ENCODE measurements around the gene USP15.

USP15 gene

DNA sequence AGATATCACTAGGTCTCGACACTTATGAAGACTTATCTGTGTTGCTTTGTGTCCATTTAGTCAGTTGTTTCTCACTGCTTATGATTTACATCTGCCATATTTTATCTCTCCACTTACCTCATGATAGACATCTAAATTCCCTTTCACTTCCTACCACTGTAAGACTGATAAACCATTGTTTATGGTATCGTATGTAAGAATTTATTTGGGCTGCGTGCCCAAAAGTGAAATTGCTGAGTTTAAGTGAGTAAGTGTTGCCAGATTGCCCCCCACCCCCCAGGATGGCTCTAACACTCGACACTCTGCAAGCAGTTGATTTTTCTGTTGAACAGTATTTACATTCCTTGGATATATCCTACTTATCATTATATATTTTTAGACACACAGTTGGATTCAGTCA, 136.5 kb downstream of the USP15 start:
- Histone ChIP-seq H3K9ac (ENCODE audit: insufficient read length) (no peak overlapping the region), H3K4me3 (no peak overlapping the region), H3K36me3 (ENCODE audit: insufficient read depth, low read length) (peaks cover 81% of the 10 kb centered on the region), H3K27ac (no peak overlapping the region), H3K9me3 (ENCODE audit: low read depth, low read length) (no peaks in the 10 kb centered on the region)
- no peak for TF ChIP-seq POLR2AphosphoS5 (IDR thresholded peaks at IDR 0.05; ENCODE audit: borderline replicate concordance, low read depth, low read length)
- no peak for TF ChIP-seq EZH2 (IDR thresholded peaks at IDR 0.05)
- no peak for TF ChIP-seq FOXP2 (optimal IDR thresholded peaks at IDR 0.05; ENCODE audit: control extremely low read depth, extremely low read length, insufficient read depth)
- DNase-seq (ENCODE audit: low read depth, low spot score), result no peak

DNA sequence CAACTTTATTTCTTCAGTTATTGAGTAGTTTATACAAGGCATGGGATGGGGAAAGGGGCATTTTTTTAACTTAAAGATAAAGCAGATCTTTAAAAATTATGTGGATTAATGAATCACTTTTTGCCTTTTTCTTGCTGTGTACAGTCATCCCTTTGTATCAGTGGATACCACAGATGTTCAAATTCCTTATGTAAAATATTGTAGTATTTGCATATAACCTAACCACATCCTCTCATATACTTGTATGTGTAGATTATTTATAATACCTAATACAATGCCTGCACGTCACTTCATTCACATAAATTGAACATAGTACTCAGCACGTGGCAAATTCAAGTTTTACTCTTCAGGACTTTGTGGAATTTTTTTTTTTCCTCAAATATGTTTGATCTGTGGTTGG, 139.9 kb downstream of the USP15 start:
- no peak overlapping the region for H3K4me3 ChIP-seq
- no peak for TF ChIP-seq FOXP2 (optimal IDR thresholded peaks at IDR 0.05; ENCODE audit: control extremely low read depth, extremely low read length, insufficient read depth)
- peaks cover 76% of the 10 kb centered on the region for H3K36me3 ChIP-seq (ENCODE audit: insufficient read depth, low read length)
- H3K9me3 ChIP-seq (ENCODE audit: low read depth, low read length), result no peaks in the 10 kb centered on the region
- H3K9ac ChIP-seq (ENCODE audit: insufficient read length), result no peak overlapping the region
- DNase-seq (ENCODE audit: low read depth, low spot score), result no peak
- no peak overlapping the region for H3K27ac ChIP-seq

DNA sequence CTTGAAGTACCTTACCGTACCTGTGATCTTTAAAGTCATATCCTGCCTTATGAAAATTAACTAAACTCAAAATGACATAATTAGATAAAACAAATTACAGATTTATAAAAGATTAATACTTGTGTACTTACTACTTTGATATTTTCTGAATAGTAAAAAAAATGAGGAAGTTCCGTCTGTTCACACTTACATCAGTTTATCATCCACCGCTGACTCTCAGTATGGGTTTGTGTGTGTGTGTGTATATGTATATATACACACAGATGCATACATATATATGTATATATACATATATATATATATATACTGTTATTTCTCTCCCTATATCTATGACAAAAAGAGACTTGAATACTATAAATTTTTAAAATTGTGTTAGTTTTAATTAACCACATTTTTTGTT, 141.4 kb downstream of the USP15 start:
- Histone ChIP-seq H3K4me3 (no peak overlapping the region), H3K36me3 (ENCODE audit: insufficient read depth, low read length) (peaks cover 70% of the 10 kb centered on the region), H3K27ac (no peak overlapping the region), H3K9me3 (ENCODE audit: low read depth, low read length) (no peaks in the 10 kb centered on the region), H3K9ac (ENCODE audit: insufficient read length) (no peak overlapping the region)
- no peak for DNase-seq (ENCODE audit: low read depth, low spot score)
- no peak for TF ChIP-seq FOXP2 (optimal IDR thresholded peaks at IDR 0.05; ENCODE audit: control extremely low read depth, extremely low read length, insufficient read depth)

DNA sequence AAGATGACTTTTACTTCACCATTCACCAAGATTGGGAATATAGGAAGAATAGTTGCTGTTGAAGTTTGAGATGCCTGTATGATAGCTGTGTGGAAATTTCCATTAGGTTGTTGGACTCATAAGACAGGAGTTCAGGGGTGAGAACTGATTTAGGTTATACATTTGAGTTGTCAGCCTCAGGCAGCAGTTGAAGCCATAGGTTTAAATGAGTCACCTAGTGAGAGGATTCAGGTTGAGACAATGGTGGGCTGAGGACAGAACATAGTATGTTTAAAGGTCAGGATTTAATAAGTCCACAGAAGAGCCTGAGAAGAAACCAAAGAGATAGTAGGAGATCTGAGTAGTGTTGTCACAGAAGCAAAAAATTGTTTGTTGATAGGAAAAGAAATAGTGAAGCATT, 142.8 kb downstream of the USP15 start:
- no peak for DNase-seq (ENCODE audit: low read depth, low spot score)
- Histone ChIP-seq H3K9ac (ENCODE audit: insufficient read length) (no peak overlapping the region), H3K27ac (no peak overlapping the region), H3K4me3 (no peak overlapping the region), H3K36me3 (ENCODE audit: insufficient read depth, low read length) (peaks cover 67% of the 10 kb centered on the region), H3K9me3 (ENCODE audit: low read depth, low read length) (no peaks in the 10 kb centered on the region)
- TF ChIP-seq EZH2 (IDR thresholded peaks at IDR 0.05) (no peak), FOXP2 (optimal IDR thresholded peaks at IDR 0.05; ENCODE audit: control extremely low read depth, extremely low read length, insufficient read depth) (no peak), POLR2AphosphoS5 (IDR thresholded peaks at IDR 0.05; ENCODE audit: borderline replicate concordance, low read depth, low read length) (no peak)

- Histone ChIP-seq H3K36me3 (ENCODE audit: insufficient read depth, low read length) (peaks cover 29% of the 10 kb centered on the region), H3K27ac (no peak overlapping the region), H3K4me3 (no peak overlapping the region), H3K9ac (ENCODE audit: insufficient read length) (no peak overlapping the region), H3K9me3 (ENCODE audit: low read depth, low read length) (no peaks in the 10 kb centered on the region)
- no peak for DNase-seq (ENCODE audit: low read depth, low spot score)
- TF ChIP-seq FOXP2 (optimal IDR thresholded peaks at IDR 0.05; ENCODE audit: control extremely low read depth, extremely low read length, insufficient read depth), result no peak
- no peak for TF ChIP-seq EZH2 (IDR thresholded peaks at IDR 0.05)
- TF ChIP-seq POLR2AphosphoS5 (IDR thresholded peaks at IDR 0.05; ENCODE audit: borderline replicate concordance, low read depth, low read length), result no peak
Measured at GRCh38 chr12:62407587-62407986, 147.4 kb downstream of the USP15 start.

DNA sequence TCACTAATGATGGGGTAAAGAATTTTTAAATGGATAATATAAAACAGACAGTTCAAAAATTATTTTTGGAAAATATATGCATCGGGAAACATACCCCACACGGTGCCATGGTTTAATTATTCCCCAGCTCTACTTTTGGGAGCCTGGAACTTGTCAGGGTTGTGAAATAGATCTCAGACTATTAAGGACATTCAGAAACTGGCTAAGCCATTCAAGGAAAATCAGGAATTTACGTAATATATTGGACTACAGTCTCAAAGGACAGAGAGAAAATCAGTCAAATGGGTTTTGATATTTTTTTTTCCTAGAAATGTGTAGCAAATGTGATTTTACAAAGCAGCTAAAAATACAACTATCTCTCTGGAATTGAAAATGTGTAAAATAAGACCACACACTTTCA, 148.9 kb downstream of the USP15 start:
- DNase-seq (ENCODE audit: low read depth, low spot score), result no peak
- H3K36me3 ChIP-seq (ENCODE audit: insufficient read depth, low read length), result peaks cover 19% of the 10 kb centered on the region
- H3K9me3 ChIP-seq (ENCODE audit: low read depth, low read length), result no peaks in the 10 kb centered on the region
- H3K9ac ChIP-seq (ENCODE audit: insufficient read length), result no peak overlapping the region
- H3K27ac ChIP-seq, result no peak overlapping the region
- H3K4me3 ChIP-seq, result no peak overlapping the region
- TF ChIP-seq FOXP2 (optimal IDR thresholded peaks at IDR 0.05; ENCODE audit: control extremely low read depth, extremely low read length, insufficient read depth) (no peak), POLR2AphosphoS5 (IDR thresholded peaks at IDR 0.05; ENCODE audit: borderline replicate concordance, low read depth, low read length) (no peak), EZH2 (IDR thresholded peaks at IDR 0.05) (no peak)

- H3K9ac ChIP-seq (ENCODE audit: insufficient read length), result no peak overlapping the region
- H3K9me3 ChIP-seq (ENCODE audit: low read depth, low read length), result no peaks in the 10 kb centered on the region
- no peak for DNase-seq (ENCODE audit: low read depth, low spot score)
- no peak overlapping the region for H3K27ac ChIP-seq
- TF ChIP-seq EZH2 (IDR thresholded peaks at IDR 0.05) (no peak), POLR2AphosphoS5 (IDR thresholded peaks at IDR 0.05; ENCODE audit: borderline replicate concordance, low read depth, low read length) (no peak), FOXP2 (optimal IDR thresholded peaks at IDR 0.05; ENCODE audit: control extremely low read depth, extremely low read length, insufficient read depth) (no peak)
- H3K4me3 ChIP-seq, result no peak overlapping the region
- no peaks in the 10 kb centered on the region for H3K36me3 ChIP-seq (ENCODE audit: insufficient read depth, low read length)
Measured at GRCh38 chr12:62414180-62414579, 154.0 kb downstream of the USP15 start.

DNA sequence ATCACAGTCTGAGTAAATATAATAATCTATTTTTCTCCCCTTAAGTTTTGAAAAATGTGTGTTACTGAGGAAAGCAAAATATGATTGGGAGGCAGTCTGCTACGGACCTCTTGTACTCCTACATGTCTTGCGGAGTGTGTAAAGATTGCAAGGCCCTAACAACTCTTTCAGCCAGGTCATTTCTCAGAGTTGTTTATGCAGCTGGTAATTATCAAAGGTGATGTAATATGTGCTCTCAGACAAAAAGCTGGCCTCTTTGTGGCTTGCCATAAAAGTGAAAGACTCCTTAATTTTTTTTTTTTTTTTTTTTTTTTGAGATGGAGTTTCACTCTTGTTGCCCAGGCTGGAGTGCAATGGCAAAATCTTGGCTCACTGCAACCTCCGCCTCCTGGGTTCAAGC, 165.9 kb downstream of the USP15 start:
- peaks cover 3% of the 10 kb centered on the region for H3K9me3 ChIP-seq (ENCODE audit: low read depth, low read length)
- H3K9ac ChIP-seq (ENCODE audit: insufficient read length), result no peak overlapping the region
- H3K4me3 ChIP-seq, result no peak overlapping the region
- no peak overlapping the region for H3K27ac ChIP-seq
- H3K36me3 ChIP-seq (ENCODE audit: insufficient read depth, low read length), result no peaks in the 10 kb centered on the region
- TF ChIP-seq FOXP2 (optimal IDR thresholded peaks at IDR 0.05; ENCODE audit: control extremely low read depth, extremely low read length, insufficient read depth) (no peak), EZH2 (IDR thresholded peaks at IDR 0.05) (no peak), POLR2AphosphoS5 (IDR thresholded peaks at IDR 0.05; ENCODE audit: borderline replicate concordance, low read depth, low read length) (no peak)
- no peak for DNase-seq (ENCODE audit: low read depth, low spot score)

DNA sequence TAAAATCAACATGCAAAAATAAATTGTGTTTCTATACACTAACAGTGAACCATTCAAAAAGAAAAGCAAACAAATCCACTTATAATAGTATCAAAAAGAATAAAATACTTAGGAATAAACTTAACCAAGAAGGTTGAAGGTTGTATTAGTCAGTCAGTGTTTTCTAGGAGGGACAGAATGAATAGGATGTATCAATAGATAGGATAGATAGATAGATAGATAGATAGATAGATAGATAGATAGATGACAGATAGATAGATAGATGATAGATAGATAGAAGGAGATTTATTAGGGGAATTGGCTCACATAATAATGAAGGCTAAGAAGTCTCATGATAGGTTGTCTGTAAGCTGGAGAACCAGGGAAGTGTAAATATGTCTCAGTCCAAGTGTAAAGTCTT, 169.3 kb downstream of the USP15 start:
- Histone ChIP-seq H3K9ac (ENCODE audit: insufficient read length) (no peak overlapping the region), H3K9me3 (ENCODE audit: low read depth, low read length) (peaks cover 3% of the 10 kb centered on the region), H3K36me3 (ENCODE audit: insufficient read depth, low read length) (no peaks in the 10 kb centered on the region), H3K4me3 (no peak overlapping the region), H3K27ac (no peak overlapping the region)
- TF ChIP-seq POLR2AphosphoS5 (IDR thresholded peaks at IDR 0.05; ENCODE audit: borderline replicate concordance, low read depth, low read length) (no peak), EZH2 (IDR thresholded peaks at IDR 0.05) (no peak), FOXP2 (optimal IDR thresholded peaks at IDR 0.05; ENCODE audit: control extremely low read depth, extremely low read length, insufficient read depth) (no peak)
- no peak for DNase-seq (ENCODE audit: low read depth, low spot score)

Measured in SK-N-MC (cell line).